Inflammatory macrophage (primary cell): Measurements from ENCODE around the gene SUSD5.
"Not testable (repeated sequence)": the region's sequence is repeated elsewhere in the genome, so short reads cannot be mapped to it uniquely, and the experiment has no call there.

ENCODE experiments used
- DNase-seq, 2 donors: peaks; one replicate each; pipeline ENCODE4 v3.0.0-alpha.2; 2020 to 2022

Gene SUSD5

DNA sequence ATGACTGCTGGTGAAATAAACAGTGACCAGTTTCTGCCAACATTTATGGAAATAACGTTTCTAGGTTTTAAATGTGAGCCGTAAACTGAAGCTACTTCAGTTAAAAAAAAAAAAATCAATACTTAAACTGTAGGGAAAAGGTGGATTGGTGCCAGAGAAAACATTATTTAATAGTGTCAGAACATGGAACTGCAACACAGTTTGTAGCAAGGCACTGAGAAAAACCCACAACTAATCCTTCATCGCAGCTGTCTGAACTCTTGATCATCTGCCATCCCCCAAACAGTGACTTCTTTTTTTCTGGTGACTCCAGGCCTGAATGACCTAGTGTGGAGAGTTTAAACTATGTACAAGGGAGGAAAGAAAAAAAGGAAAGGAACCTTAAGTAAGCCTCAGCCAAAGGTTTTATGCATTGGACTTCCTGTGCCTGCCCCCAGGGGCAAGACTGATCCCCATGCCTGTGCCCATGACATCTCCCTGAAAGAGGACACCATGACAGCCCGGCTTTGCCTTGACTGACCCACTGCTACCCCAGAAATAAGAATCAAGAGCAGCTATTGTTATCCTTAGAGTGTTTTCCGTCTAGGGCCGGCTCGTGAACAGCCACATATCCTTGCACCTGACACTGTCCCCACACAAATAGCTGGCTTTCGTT, 71.7 kb downstream of the SUSD5 start:
- DNase-seq = peak; percentile 14 to 24

DNA sequence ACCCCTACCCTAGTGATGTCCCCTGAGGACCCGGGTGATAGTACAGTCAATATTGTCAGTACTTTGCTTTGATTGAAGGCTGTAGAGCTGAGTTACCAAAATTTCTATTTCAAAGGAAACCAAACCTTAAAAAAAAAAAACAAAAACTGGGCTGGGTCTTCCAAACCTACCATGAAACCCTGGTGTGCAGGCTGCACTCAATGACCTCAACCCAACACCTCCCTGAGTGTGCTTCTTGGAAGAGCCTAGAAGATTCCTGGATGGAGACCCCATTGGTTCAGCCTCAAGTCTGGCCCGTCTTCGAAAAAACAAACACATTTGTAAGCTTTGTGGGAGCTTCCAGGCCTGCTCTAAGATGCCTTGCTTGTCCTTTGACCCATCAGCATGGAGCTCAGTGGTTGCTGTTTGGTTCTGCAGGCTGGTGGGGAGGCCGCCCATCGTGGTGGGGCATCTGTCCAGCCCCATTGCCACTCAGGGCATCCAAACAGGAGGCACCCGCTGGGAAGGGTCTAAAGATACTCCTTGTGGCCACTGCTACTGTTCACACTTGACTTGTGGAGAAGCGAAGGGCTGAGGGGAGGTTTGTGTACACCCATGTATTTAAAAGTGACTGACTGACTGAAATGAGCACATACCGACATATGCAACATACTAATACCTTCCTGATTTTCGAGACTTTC, 72.6 kb downstream of the SUSD5 start:
- DNase-seq = no peak

DNA sequence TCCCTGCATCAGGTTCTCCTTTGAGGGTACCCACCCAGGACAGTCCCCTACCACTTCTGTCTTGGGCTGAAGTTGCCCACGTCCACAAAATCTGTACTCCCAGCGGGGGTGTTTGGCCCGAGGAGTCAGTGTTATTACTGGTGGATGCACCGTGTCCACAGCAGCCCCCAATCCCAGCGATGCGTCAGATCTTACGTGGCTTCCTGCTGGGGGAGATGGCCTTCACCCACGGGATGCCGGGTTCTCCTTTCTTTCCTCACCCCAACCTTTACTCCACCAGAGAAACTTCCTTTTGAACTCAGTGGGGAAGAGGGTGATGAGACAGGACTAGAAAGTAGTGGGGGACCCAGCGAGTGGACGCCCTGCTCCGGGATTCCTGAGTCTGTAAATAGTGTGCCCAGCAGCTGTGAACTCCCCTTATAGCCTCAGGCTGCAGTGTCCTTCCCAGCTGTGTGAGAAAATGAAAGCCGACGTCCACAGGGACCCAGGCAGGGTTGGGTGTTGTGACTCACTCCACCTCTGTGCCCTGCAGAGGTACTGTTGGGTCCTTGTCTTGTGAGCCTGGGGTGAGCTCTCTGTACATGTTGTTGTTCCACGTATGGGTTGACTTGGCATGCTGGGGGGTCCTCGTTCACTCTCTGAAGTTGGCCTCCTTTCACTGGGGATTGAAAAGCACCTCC, 73.2 kb downstream of the SUSD5 start:
- peak; percentile 40 to 67 for DNase-seq

- no peak for DNase-seq
Measured at GRCh38 chr3:33144433-33144832, 74.2 kb downstream of the SUSD5 start.

DNA sequence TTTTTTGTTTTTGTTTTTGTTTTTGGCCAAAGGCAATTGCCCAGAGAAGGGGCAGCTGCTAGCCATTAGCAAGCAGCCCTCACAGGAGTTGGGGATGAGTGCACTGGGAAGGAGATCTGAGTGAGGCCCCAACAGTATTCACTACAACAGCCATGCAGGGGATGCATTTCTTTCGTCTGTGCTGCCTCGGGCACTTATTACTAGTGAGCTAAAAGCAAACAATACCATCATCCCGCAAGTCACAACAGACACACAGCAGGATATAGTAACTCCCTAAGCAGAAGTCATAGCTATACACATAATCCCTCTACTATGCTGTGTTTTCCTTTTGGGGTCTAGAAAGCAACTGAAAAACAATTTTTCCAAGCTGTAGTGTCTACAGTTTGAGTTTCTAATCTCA, 77.6 kb downstream of the SUSD5 start:
- DNase-seq = no peak

- no peak for DNase-seq
Measured at GRCh38 chr3:33139996-33140395, 78.6 kb downstream of the SUSD5 start.

DNA sequence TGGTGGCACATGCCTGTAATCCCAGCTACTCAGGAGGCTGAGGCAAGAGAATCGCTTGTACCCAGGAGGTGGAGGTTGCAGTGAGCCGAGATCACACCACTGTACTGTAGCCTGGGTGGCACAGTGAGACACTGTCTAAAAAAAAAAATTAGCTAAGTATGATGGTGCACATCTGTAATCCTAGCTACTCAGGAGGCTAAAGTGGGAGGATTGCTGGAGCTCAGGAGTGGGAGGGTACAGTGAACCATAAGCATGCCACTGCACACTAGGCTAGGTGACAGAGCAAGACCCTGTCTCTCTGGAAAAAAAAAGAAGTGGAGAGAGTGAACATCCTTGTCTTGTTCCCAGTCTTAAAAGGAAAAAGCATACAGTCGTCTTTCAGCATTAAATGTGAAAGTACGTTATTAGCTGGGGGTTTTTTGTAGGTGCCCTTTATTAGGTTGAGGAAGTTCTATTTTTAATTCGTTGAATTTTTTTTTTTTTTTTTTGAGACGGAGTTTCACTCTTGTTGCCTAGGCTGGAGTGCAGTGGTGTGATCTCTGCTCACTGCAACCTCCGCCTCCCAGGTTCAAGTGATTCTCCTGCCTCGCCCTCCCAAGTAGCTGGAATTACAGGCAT, 79.5 kb downstream of the SUSD5 start:
- not testable (repeated sequence) for DNase-seq

- no peak for DNase-seq
Measured at GRCh38 chr3:33137691-33138090, 80.9 kb downstream of the SUSD5 start.

- peak; percentile 14 for DNase-seq
Measured at GRCh38 chr3:33134026-33134625, 84.5 kb downstream of the SUSD5 start.

DNA sequence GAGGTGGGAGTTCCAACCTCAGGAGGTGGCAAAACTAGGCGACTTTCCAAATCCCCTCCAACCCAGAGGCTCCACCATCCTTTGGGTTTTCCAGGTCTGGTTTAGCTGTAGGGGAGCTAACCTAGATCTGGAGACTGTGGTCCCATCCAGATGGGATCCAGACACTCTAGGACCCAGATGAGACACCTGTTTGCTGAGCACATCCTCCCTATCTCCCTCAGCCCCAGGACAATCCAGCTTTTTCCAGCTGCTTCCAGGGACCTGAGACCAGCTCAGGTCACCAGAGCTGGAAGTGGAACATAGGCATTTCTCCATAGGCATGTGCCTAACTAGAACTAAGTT, 86.6 kb downstream of the SUSD5 start:
- DNase-seq = no peak

GRCh38 chr3:33131331-33132018, 87.1 kb downstream of the SUSD5 start:
- DNase-seq = peak; percentile 56 to 67

DNA sequence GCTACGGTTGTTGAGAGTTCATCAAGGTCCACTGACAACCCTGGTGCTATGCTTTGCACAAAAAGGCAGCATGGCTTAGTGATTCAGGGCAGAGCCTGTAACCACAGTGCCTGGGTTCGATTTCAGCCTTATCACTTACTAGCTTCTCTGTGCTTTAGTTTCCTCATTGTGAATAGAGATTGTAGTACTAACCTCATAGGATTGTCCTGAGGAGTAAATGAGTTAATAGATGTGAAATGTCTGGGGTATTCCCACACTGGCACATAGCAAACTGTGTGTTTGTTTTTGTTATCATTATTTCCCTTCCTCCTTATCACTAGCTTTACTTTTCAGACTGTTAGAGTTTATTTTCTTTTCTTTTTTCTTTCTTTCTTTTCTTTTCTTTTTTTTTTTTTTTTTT, 88.5 kb downstream of the SUSD5 start:
- DNase-seq = no peak

DNA sequence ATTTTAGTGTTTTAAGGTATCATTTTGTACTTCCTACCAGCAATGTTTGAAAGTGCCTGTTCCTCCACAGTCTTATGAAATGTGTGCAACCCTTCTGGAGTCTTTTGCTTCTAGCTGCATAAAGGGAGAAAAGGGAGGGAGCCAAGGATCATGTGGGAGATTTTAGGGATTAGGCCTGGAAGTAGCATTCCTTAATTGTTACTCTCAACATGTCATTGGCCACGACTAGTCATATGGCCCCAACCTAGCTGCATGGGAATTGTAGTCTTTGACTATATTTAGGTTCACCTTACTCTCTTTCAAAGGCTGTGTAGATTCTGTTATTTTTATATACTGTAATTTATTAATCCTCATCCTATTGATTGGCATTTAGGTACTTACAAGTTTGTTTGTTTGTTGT, 89.9 kb downstream of the SUSD5 start:
- DNase-seq = no peak

- no peak for DNase-seq
Measured at GRCh38 chr3:33125840-33126239, 92.8 kb downstream of the SUSD5 start.

DNA sequence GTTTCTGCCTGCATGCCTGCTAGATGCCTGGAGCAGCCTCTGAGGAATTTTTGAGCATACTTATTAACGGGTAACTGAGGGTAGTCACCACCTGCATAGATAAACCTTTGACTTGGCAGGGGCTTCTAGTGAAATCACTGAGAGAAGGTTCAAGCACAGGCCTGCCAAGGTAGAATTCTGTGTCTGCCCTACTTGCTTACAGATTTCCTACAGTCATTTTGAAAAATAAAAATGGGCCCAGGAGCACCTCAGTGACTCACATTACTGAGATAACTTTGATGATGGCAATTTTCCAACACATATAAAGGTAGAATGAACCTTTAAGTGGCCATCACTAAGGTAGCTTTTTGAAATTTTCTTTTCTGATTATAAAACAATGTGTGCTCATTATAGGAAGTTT, 94.0 kb downstream of the SUSD5 start:
- no peak for DNase-seq

- no peak for DNase-seq
Measured at GRCh38 chr3:33122991-33123390, 95.6 kb downstream of the SUSD5 start.

DNA sequence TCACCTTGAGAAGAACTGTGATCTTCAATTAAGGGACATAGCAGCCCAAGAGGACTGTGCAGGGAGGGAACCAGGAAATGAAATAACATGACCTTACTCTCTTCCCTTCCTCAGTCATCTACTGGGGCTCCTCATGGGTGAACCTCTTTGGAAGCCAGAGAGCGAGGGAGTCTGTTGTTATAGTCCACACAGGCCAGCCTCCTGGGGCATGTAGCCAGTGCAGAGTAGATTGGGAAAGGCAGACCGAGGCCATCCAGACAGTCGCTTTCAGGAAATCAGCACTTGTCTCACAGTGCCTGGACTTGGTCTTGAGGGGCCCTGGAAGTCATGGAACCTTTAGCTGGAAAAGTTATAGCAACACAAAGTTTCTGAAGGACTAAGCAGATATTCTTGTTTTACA, 98.7 kb downstream of the SUSD5 start:
- DNase-seq = no peak

- no peak for DNase-seq
Measured at GRCh38 chr3:33117461-33117860, 101.1 kb downstream of the SUSD5 start.

DNA sequence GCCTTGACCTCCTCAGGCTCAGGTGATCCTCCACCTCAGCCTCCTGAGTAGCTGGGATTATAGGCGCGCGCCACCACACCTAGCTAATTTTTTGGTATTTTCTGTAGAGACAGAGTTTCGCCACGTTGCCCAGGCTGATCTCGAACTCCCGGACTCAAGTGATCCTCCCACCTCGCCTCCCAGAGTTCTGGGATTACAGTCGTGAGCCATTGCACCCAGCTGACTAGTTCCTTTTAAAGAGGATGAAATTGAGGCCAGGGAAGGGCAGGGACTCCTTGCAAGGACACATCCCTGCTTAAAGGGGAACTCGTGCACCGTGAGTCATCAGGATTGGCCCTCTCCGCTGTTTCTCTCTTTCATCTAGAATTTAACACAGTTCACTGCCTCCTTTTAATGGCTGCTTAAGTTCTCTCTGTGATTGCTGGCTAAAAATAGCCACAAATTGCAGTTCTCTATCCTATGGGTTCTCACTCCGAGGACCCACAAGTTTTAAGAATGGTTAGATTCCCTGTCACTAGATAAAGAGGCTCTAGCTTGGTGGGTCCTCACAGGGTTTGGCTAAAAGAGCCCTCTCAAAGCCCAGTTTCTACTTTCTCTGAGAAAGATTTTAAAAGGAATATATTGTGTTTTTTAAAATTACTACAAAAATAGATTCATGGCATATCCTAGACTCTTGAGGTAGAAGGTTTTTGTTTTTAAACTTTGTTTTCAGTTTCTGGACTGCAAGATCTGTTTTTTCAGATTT, 103.4 kb downstream of the SUSD5 start:
- peak; percentile 98 for DNase-seq

- no peak for DNase-seq
Measured at GRCh38 chr3:33114622-33115023, 104.0 kb downstream of the SUSD5 start.

- DNase-seq = peak; percentile 93 to 94
Measured at GRCh38 chr3:33113772-33114621, 104.6 kb downstream of the SUSD5 start, which contains the start of gene CRTAP. Gene CRTAP, plus strand, starts transcription at chr3:33114014. Its CDS starts 64 bp downstream, at chr3:33114078.
